ENCODE results near the gene TSR3.

GRCh38 chr16:1361685-1362360, 10.1 kb upstream of the TSR3 start:
- TF ChIP-seq POLR2A (IDR thresholded peaks at IDR 0.05) (no peak), CTCF (IDR thresholded peaks at IDR 0.05) (no peak)

Measured in ovary (tissue), 3 donors.